ENCODE measurements around the gene KCNIP3.

GRCh38 chr2:95354469-95354901 lies 57.3 kb downstream of the KCNIP3 start:
- no peak for TF ChIP-seq CTCF (IDR thresholded peaks at IDR 0.05; ENCODE audit: insufficient read depth, low read depth, low read length)
- TF ChIP-seq EZH2 (IDR thresholded peaks at IDR 0.05; ENCODE audit: insufficient read depth, low read length), result no peak

Measured in astrocyte (in vitro differentiated cells and primary cell).